Measurements from ENCODE around the gene KRT71. TPM values are rescaled to one million over a fixed set of nuclear protein-coding genes. Genes with fewer than 3 reads are reported as not detected.
"Not testable (repeated sequence)": the region's sequence is repeated elsewhere in the genome, so short reads cannot be mapped to it uniquely, and the experiment has no call there.

Gene KRT71
- total and polyA plus RNA-seq, 2 of the 8 experiments (the other 6 are each of a cell fraction or from before 2014, with no cell fraction given) = not detected

DNA sequence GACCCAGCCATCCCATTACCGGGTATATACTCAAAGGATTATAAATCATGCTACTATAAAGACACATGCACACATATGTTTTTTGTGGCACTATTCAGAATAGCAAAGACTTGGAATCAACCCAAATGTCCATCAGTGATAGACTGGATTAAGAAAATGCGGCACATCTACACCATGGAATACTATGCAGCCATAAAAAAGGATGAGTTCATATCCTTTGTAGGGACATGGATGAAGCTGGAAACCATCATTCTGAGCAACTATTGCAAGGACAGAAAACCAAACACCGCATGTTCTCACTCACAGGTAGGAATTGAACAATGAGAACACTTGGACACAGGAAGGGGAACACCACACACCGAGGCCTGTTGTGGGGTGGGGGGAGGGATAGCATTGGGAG lies 41.3 kb upstream of the KRT71 start:
- H3K4ac ChIP-seq (replicated peaks; ENCODE audit: insufficient read length, low read depth, low read length); H2BK15ac ChIP-seq (ENCODE audit: low read length); H4K8ac ChIP-seq (ENCODE audit: extremely low read depth, insufficient read depth, low read length); H2BK5ac ChIP-seq (ENCODE audit: low read depth, low read length); H3K9ac ChIP-seq (replicated peaks in 1 of 4; ENCODE audit: extremely low read depth in 1 of 4, low read depth in 3 of 4, low read length in 3 of 4); H3K23ac ChIP-seq (ENCODE audit: insufficient read length); H3K56ac ChIP-seq (replicated peaks; ENCODE audit: insufficient read length, low read depth, low read length); H3K4me3 ChIP-seq (ENCODE audit: extremely low read depth in 1 of 4, insufficient read depth in 2 of 4, low read depth in 3 of 4, low read length in 4 of 4); H3K4me2 ChIP-seq (ENCODE audit: insufficient read depth in 1 of 2, low read depth in 2 of 2, low read length in 2 of 2); POLR2A ChIA-PET (ENCODE audit: partially characterized antibody); H3K79me1 ChIP-seq (ENCODE audit: low read depth, low read length); H4K20me1 ChIP-seq (replicated peaks in 1 of 2; ENCODE audit: control insufficient read depth in 1 of 2, insufficient read depth in 2 of 2, low read length in 2 of 2); H2BK120ac ChIP-seq (replicated peaks; ENCODE audit: low read depth, low read length); H3K36me3 ChIP-seq (ENCODE audit: control insufficient read depth in 2 of 4, insufficient read depth in 4 of 4, low read length in 3 of 4); H4K5ac ChIP-seq (ENCODE audit: insufficient read length, low read depth, low read length); H3K14ac ChIP-seq (ENCODE audit: insufficient read length); H2BK20ac ChIP-seq (ENCODE audit: low read length); H2AK5ac ChIP-seq (ENCODE audit: low read depth, low read length); H3K27ac ChIP-seq (ENCODE audit: low read depth, low read length); H3K4me1 ChIP-seq (replicated peaks in 1 of 4; ENCODE audit: control insufficient read depth in 3 of 4, insufficient read depth in 4 of 4, low read length in 3 of 4); H3K79me2 ChIP-seq (ENCODE audit: control insufficient read depth in 1 of 2, insufficient read depth in 2 of 2, low read length in 2 of 2); FAIRE-seq; H2AFZ ChIP-seq (ENCODE audit: low read length); DNase-seq (ENCODE audit: low read depth in 1 of 2, low spot score in 2 of 2); H4K91ac ChIP-seq (replicated peaks; ENCODE audit: insufficient read length, low read length); H3K18ac ChIP-seq (ENCODE audit: extremely low read depth, low read length); H2BK12ac ChIP-seq (ENCODE audit: low read depth, low read length); H3K27me3 ChIP-seq (replicated peaks in 1 of 4; ENCODE audit: control insufficient read depth in 3 of 4, extremely low read depth in 1 of 4, insufficient read depth in 3 of 4, low read length in 3 of 4); H3K23me2 ChIP-seq (ENCODE audit: low read depth, low read length): not testable (repeated sequence)
- peaks cover 23 to 27% of the 10 kb centered on the region in 2 experiments for H3K9me3 ChIP-seq (ENCODE audit: insufficient read depth in 2 of 2, low read depth in 1 of 2, low read length in 1 of 2)
- CTCF ChIA-PET (ENCODE audit: partially characterized antibody) = interaction anchor here (2.9 to 23.2 kb wide), 2 partner anchors 10 to 281 kb away, joined by 15 to 502 read pairs; no protein-coding TSS in a partner anchor
- 85% methylated on average over 3 of the region's 4 CpGs; no CpG with 5 or more reads in 1 of the 2 experiments for WGBS, 2 experiments (ENCODE audit: extremely low coverage in 1 of 2, insufficient coverage in 1 of 2, insufficient read length in 1 of 2, insufficient replicate concordance in 2 of 2, low coverage in 1 of 2, low lambda C conversion rate in 2 of 2, missing lambda C conversion rate in 1 of 2)

All from H1 (cell line).